ENCODE results near the gene DAZAP2.
"Not testable (repeated sequence)": the region's sequence is repeated elsewhere in the genome, so short reads cannot be mapped to it uniquely, and the experiment has no call there.

Gene DAZAP2

GRCh38 chr12:51219322-51219721, 19.3 kb upstream of the DAZAP2 start:
- TF ChIP-seq SPI1 (IDR thresholded peaks at IDR 0.05; ENCODE audit: borderline replicate concordance, low read depth) = no peak
- no peaks in the 10 kb centered on the region for H3K27me3 ChIP-seq (ENCODE audit: insufficient read depth, poor library complexity, severe bottlenecking)
- DNase-seq (ENCODE audit: low read depth in 1 of 2, low spot score in 1 of 2) = no peak
- no peak overlapping the region for H3K4me3 ChIP-seq (replicated peaks; ENCODE audit: insufficient read depth, low read length)
- no peak overlapping the region for H3K27ac ChIP-seq (replicated peaks)

GRCh38 chr12:51219857-51220256, 18.8 kb upstream of the DAZAP2 start:
- H3K27ac ChIP-seq (replicated peaks); H3K27me3 ChIP-seq (ENCODE audit: insufficient read depth, poor library complexity, severe bottlenecking); H3K4me3 ChIP-seq (replicated peaks; ENCODE audit: insufficient read depth, low read length); DNase-seq (ENCODE audit: low read depth in 1 of 2, low spot score in 1 of 2): not testable (repeated sequence)

GRCh38 chr12:51222461-51222860, 16.2 kb upstream of the DAZAP2 start:
- no peak overlapping the region for H3K27ac ChIP-seq (replicated peaks)
- no peak for DNase-seq (ENCODE audit: low read depth in 1 of 2, low spot score in 1 of 2)
- H3K27me3 ChIP-seq (ENCODE audit: insufficient read depth, poor library complexity, severe bottlenecking) = no peaks in the 10 kb centered on the region
- no peak overlapping the region for H3K4me3 ChIP-seq (replicated peaks; ENCODE audit: insufficient read depth, low read length)
- no peak for TF ChIP-seq SPI1 (IDR thresholded peaks at IDR 0.05; ENCODE audit: borderline replicate concordance, low read depth)
- TF ChIP-seq REST (IDR thresholded peaks at IDR 0.05; ENCODE audit: insufficient replicate concordance, low read depth) = no peak
- TF ChIP-seq CTCF (IDR thresholded peaks at IDR 0.05; ENCODE audit: insufficient read depth, low read length) = no peak
- TF ChIP-seq POLR2AphosphoS5 (IDR thresholded peaks at IDR 0.05; ENCODE audit: low read depth) = no peak

- Histone ChIP-seq H3K4me3 (replicated peaks; ENCODE audit: insufficient read depth, low read length) (no peak overlapping the region), H3K27ac (replicated peaks) (no peak overlapping the region), H3K27me3 (ENCODE audit: insufficient read depth, poor library complexity, severe bottlenecking) (no peaks in the 10 kb centered on the region)
- TF ChIP-seq SPI1 (IDR thresholded peaks at IDR 0.05; ENCODE audit: borderline replicate concordance, low read depth) = no peak
- TF ChIP-seq CTCF (IDR thresholded peaks at IDR 0.05; ENCODE audit: insufficient read depth, low read length) = no peak
- no peak for TF ChIP-seq POLR2AphosphoS5 (IDR thresholded peaks at IDR 0.05; ENCODE audit: low read depth)
- TF ChIP-seq REST (IDR thresholded peaks at IDR 0.05; ENCODE audit: insufficient replicate concordance, low read depth) = no peak
- TF ChIP-seq GABPA (IDR thresholded peaks at IDR 0.05; ENCODE audit: low read depth) = no peak
- DNase-seq (ENCODE audit: low read depth in 1 of 2, low spot score in 1 of 2) = no peak
Measured at GRCh38 chr12:51224625-51225024, 14.0 kb upstream of the DAZAP2 start.

- TF ChIP-seq SPI1 (IDR thresholded peaks at IDR 0.05; ENCODE audit: borderline replicate concordance, low read depth) (no peak), POLR2AphosphoS5 (IDR thresholded peaks at IDR 0.05; ENCODE audit: low read depth) (no peak), CTCF (IDR thresholded peaks at IDR 0.05; ENCODE audit: insufficient read depth, low read length) (no peak), REST (IDR thresholded peaks at IDR 0.05; ENCODE audit: insufficient replicate concordance, low read depth) (no peak), GABPA (IDR thresholded peaks at IDR 0.05; ENCODE audit: low read depth) (no peak)
- Histone ChIP-seq H3K4me3 (replicated peaks; ENCODE audit: insufficient read depth, low read length) (no peak overlapping the region), H3K27ac (replicated peaks) (no peak overlapping the region), H3K27me3 (ENCODE audit: insufficient read depth, poor library complexity, severe bottlenecking) (no peaks in the 10 kb centered on the region)
- DNase-seq (ENCODE audit: low read depth in 1 of 2, low spot score in 1 of 2) = no peak
Measured at GRCh38 chr12:51225234-51225633, 13.4 kb upstream of the DAZAP2 start.

All from HL-60 (cell line).